Measurements from ENCODE around the gene KLHL36. TPM values are rescaled to one million over a fixed set of nuclear protein-coding genes. Genes with fewer than 3 reads are reported as not detected.

The KLHL36 gene
- total and polyA plus RNA-seq, 2 donors from 2014 or later: 13.7 to 76.6 TPM

GRCh38 chr16:84607061-84607460 lies 41.2 kb upstream of the KLHL36 start:
- DNase-seq (no peak), FAIRE-seq (no peak)
- no peak overlapping the region for H3K27ac ChIP-seq (ENCODE audit: low read depth in 2 of 2, low read length in 2 of 2)
- no peaks in the 10 kb centered on the region for H3K9me3 ChIP-seq (ENCODE audit: control insufficient read depth in 2 of 3, insufficient read depth in 1 of 3, low read length in 3 of 3)
- intact Hi-C loops (cut with DNase I): no loop called here
- no peak for TF ChIP-seq CTCF (IDR thresholded peaks at IDR 0.05; ENCODE audit: borderline replicate concordance, extremely low read depth, insufficient read depth)
- no peaks in the 10 kb centered on the region for H3K27me3 ChIP-seq (ENCODE audit: control insufficient read depth, insufficient read depth, low read length)
- no peak overlapping the region for H3K4me3 ChIP-seq (ENCODE audit: low read length in 3 of 3)
- peaks cover 0 to 20% (median 0%) of the 10 kb centered on the region in 3 donors for H3K4me1 ChIP-seq (ENCODE audit: control insufficient read depth in 2 of 3, insufficient read depth in 2 of 3, low read depth in 1 of 3, low read length in 3 of 3)
- H3K36me3 ChIP-seq (ENCODE audit: control insufficient read depth in 2 of 3, insufficient read depth in 3 of 3, low read length in 3 of 3): no peaks in the 10 kb centered on the region
- H3K9ac ChIP-seq (ENCODE audit: low read length in 3 of 3): no peak overlapping the region

DNA sequence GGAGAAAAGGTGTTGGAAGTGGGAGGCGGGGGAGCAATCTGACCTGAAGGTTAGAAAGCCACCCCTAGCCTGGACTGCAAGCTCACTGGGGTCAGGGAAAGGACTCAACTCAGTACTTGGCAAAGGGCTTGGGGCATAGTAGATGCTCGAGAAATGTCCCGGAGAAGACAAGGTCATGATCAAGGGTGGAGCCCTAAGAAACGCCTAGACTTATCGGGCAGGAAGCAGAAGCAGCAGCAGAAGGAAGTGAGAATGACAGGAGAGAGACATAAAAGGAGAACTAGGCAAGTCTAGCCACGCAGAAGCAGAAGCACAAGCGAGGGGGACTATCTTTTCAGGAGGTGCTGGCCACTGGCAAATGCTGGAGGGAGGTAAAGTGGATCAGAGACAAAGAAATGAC lies 40.6 kb upstream of the KLHL36 start:
- H3K4me1 ChIP-seq (ENCODE audit: control insufficient read depth in 2 of 3, insufficient read depth in 2 of 3, low read depth in 1 of 3, low read length in 3 of 3): peaks cover 0 to 20% (median 0%) of the 10 kb centered on the region in 3 donors
- no peak overlapping the region for H3K4me3 ChIP-seq (ENCODE audit: low read length in 3 of 3)
- peak overlapping the region in 1 of 2 donors; percentile 19 for H3K27ac ChIP-seq (ENCODE audit: low read depth in 2 of 2, low read length in 2 of 2)
- no peak overlapping the region for H3K9ac ChIP-seq (ENCODE audit: low read length in 3 of 3)
- no peaks in the 10 kb centered on the region for H3K9me3 ChIP-seq (ENCODE audit: control insufficient read depth in 2 of 3, insufficient read depth in 1 of 3, low read length in 3 of 3)
- H3K36me3 ChIP-seq (ENCODE audit: control insufficient read depth in 2 of 3, insufficient read depth in 3 of 3, low read length in 3 of 3): no peaks in the 10 kb centered on the region
- TF ChIP-seq CTCF (IDR thresholded peaks at IDR 0.05; ENCODE audit: borderline replicate concordance, extremely low read depth, insufficient read depth): no peak
- H3K27me3 ChIP-seq (ENCODE audit: control insufficient read depth, insufficient read depth, low read length): no peaks in the 10 kb centered on the region
- DNase-seq (no peak), FAIRE-seq (no peak)
- intact Hi-C loops (cut with DNase I): no loop called here

GRCh38 chr16:84608282-84608681 lies 40.0 kb upstream of the KLHL36 start:
- no peak for DNase-seq
- FAIRE-seq: no peak
- no peak overlapping the region for H3K9ac ChIP-seq (ENCODE audit: low read length in 3 of 3)
- no peaks in the 10 kb centered on the region for H3K9me3 ChIP-seq (ENCODE audit: control insufficient read depth in 2 of 3, insufficient read depth in 1 of 3, low read length in 3 of 3)
- no peak for TF ChIP-seq CTCF (IDR thresholded peaks at IDR 0.05; ENCODE audit: borderline replicate concordance, extremely low read depth, insufficient read depth)
- no peak overlapping the region for H3K4me3 ChIP-seq (ENCODE audit: low read length in 3 of 3)
- H3K27me3 ChIP-seq (ENCODE audit: control insufficient read depth, insufficient read depth, low read length): no peaks in the 10 kb centered on the region
- peak overlapping the region in 1 of 2 donors; percentile 19 for H3K27ac ChIP-seq (ENCODE audit: low read depth in 2 of 2, low read length in 2 of 2)
- no peaks in the 10 kb centered on the region for H3K36me3 ChIP-seq (ENCODE audit: control insufficient read depth in 2 of 3, insufficient read depth in 3 of 3, low read length in 3 of 3)
- intact Hi-C loops (cut with DNase I): no loop called here
- H3K4me1 ChIP-seq (ENCODE audit: control insufficient read depth in 2 of 3, insufficient read depth in 2 of 3, low read depth in 1 of 3, low read length in 3 of 3): peaks cover 0 to 16% (median 0%) of the 10 kb centered on the region in 3 donors

- H3K4me3 ChIP-seq (ENCODE audit: low read length in 3 of 3): no peak overlapping the region
- intact Hi-C loops (cut with DNase I): no loop called here
- no peak overlapping the region for H3K9ac ChIP-seq (ENCODE audit: low read length in 3 of 3)
- DNase-seq (no peak), FAIRE-seq (no peak)
- TF ChIP-seq CTCF (IDR thresholded peaks at IDR 0.05; ENCODE audit: borderline replicate concordance, extremely low read depth, insufficient read depth): no peak
- peaks cover 0 to 15% (median 0%) of the 10 kb centered on the region in 3 donors for H3K4me1 ChIP-seq (ENCODE audit: control insufficient read depth in 2 of 3, insufficient read depth in 2 of 3, low read depth in 1 of 3, low read length in 3 of 3)
- H3K36me3 ChIP-seq (ENCODE audit: control insufficient read depth in 2 of 3, insufficient read depth in 3 of 3, low read length in 3 of 3): no peaks in the 10 kb centered on the region
- no peaks in the 10 kb centered on the region for H3K27me3 ChIP-seq (ENCODE audit: control insufficient read depth, insufficient read depth, low read length)
- H3K9me3 ChIP-seq (ENCODE audit: control insufficient read depth in 2 of 3, insufficient read depth in 1 of 3, low read length in 3 of 3): no peaks in the 10 kb centered on the region
- H3K27ac ChIP-seq (ENCODE audit: low read depth in 2 of 2, low read length in 2 of 2): no peak overlapping the region
Observed at GRCh38 chr16:84609563-84610177, 38.6 kb upstream of the KLHL36 start.

All from kidney (tissue), 14 donors.